Measurements from ENCODE around the gene IPCEF1. TPM values are rescaled to one million over a fixed set of nuclear protein-coding genes. Genes with fewer than 3 reads are reported as not detected.

IPCEF1 gene
- total and polyA plus RNA-seq, 3 experiments from 2014 or later = 17.7 to 57.8 (median 19.2) TPM

DNA sequence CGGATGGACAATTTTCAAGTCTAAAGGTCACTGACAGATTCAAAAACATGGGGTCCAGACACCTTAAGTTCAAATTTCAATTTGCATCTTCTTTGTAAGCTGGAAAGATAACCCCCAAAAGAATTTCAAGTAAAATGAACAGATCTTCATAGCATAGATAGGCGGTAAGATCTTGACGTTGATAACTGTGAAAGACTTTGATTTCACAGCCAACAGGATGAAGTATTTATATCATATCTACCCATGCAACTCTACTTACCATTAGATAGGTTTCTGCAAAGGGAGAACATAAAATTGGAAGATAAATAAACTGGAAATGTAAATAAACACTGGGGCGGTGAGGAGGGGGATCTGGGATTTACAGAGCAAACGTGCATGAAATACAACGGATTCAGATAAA is 137.8 kb downstream of the IPCEF1 start:
- Mint-ChIP-seq H3K9me3 (no peaks in the 10 kb centered on the region), H3K4me1 (peaks cover 49 to 56% (median 56%) of the 10 kb centered on the region in 3 donors), H3K36me3 (peaks cover 0 to 82% (median 24%) of the 10 kb centered on the region in 3 donors), H3K27ac (peak overlapping the region in 6 of 8 donors; percentile 2 to 83 (median 64)), H3K27me3 (no peaks in the 10 kb centered on the region), H3K4me3 (peak overlapping the region in 2 of 7 donors; percentile 22 to 54)
- ChIA-PET CTCF (interaction anchor here (2.9 kb wide), 1 partner anchor 59 kb away, joined by 8 read pairs; no protein-coding TSS in a partner anchor), POLR2A (no interaction called here)
- Histone ChIP-seq H3K4me1 (ENCODE audit: insufficient read depth, low read length) (peaks cover 50% of the 10 kb centered on the region), H3K27ac (ENCODE audit: low read depth, low read length) (no peak overlapping the region), H3K4me3 (ENCODE audit: low read length) (peak overlapping the region; percentile 17), H3K36me3 (ENCODE audit: insufficient read depth, low read length) (peaks cover 26% of the 10 kb centered on the region), H3K27me3 (ENCODE audit: insufficient read depth, low read length, poor library complexity, severe bottlenecking) (no peaks in the 10 kb centered on the region), H3K9me3 (ENCODE audit: low read length) (no peaks in the 10 kb centered on the region)
- peak in 1 of 5 donors; percentile 30 for DNase-seq

DNA sequence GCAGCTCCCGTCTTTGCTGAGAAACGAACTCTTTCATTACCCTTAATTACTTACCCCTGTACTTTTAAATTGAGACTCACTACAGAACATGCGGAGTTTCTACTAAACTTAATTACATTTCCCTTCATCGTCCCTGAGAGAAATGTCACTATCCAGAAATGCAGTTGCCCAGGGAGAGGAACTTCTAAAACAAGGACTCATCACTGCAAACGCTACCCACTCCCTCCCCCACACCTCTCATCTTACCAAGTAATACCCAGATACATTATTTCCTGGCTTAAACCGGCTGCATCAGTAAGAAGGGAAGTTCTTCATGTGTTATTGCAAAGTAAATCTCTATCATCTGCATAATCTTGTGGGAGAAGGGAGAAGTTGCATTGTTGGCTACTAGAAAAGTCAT is 138.3 kb downstream of the IPCEF1 start:
- H3K36me3 ChIP-seq (ENCODE audit: insufficient read depth, low read length) = peaks cover 30% of the 10 kb centered on the region
- no peak overlapping the region for H3K4me3 Mint-ChIP-seq
- H3K9me3 Mint-ChIP-seq = no peaks in the 10 kb centered on the region
- H3K27me3 Mint-ChIP-seq = no peaks in the 10 kb centered on the region
- H3K4me1 Mint-ChIP-seq = peaks cover 44 to 51% (median 51%) of the 10 kb centered on the region in 3 donors
- no peak overlapping the region for H3K27ac ChIP-seq (ENCODE audit: low read depth, low read length)
- H3K27ac Mint-ChIP-seq = peak overlapping the region in 7 of 8 donors; percentile 25 to 90 (median 76)
- H3K27me3 ChIP-seq (ENCODE audit: insufficient read depth, low read length, poor library complexity, severe bottlenecking) = no peaks in the 10 kb centered on the region
- ChIA-PET CTCF (interaction anchor here (2.9 kb wide), 1 partner anchor 59 kb away, joined by 8 read pairs; no protein-coding TSS in a partner anchor), POLR2A (no interaction called here)
- H3K4me3 ChIP-seq (ENCODE audit: low read length) = no peak overlapping the region
- peaks cover 0 to 82% (median 24%) of the 10 kb centered on the region in 3 donors for H3K36me3 Mint-ChIP-seq
- DNase-seq = no peak
- no peaks in the 10 kb centered on the region for H3K9me3 ChIP-seq (ENCODE audit: low read length)
- H3K4me1 ChIP-seq (ENCODE audit: insufficient read depth, low read length) = peaks cover 45% of the 10 kb centered on the region

GRCh38 chr6:154213782-154214181 is 142.8 kb downstream of the IPCEF1 start:
- no peaks in the 10 kb centered on the region for H3K27me3 Mint-ChIP-seq
- CTCF ChIA-PET = interaction anchor here (1.5 to 1.7 kb wide), 2 partner anchors 44 to 57 kb away, joined by 3 read pairs; no protein-coding TSS in a partner anchor

GRCh38 chr6:154210678-154211077 is 145.9 kb downstream of the IPCEF1 start:
- no peaks in the 10 kb centered on the region for H3K27me3 Mint-ChIP-seq
- CTCF ChIA-PET = interaction anchor here (0.7 kb wide), 1 partner anchor 39 kb away, joined by 3 read pairs; no protein-coding TSS in a partner anchor

More at GRCh38 chr6:154213782-154214181, 142.8 kb downstream of the IPCEF1 start:
- H3K4me3 ChIP-seq (ENCODE audit: low read length) = no peak overlapping the region
- H3K4me1 Mint-ChIP-seq = peaks cover 28 to 46% (median 29%) of the 10 kb centered on the region in 3 donors
- H3K27me3 ChIP-seq (ENCODE audit: insufficient read depth, low read length, poor library complexity, severe bottlenecking) = no peaks in the 10 kb centered on the region
- peaks cover 7 to 82% (median 21%) of the 10 kb centered on the region in 3 donors for H3K36me3 Mint-ChIP-seq
- no peak overlapping the region for H3K4me3 Mint-ChIP-seq
- DNase-seq = no peak
- peak overlapping the region in 2 of 8 donors; percentile 25 to 27 for H3K27ac Mint-ChIP-seq
- no peak overlapping the region for H3K27ac ChIP-seq (ENCODE audit: low read depth, low read length)
- H3K4me1 ChIP-seq (ENCODE audit: insufficient read depth, low read length) = peaks cover 12% of the 10 kb centered on the region
- H3K9me3 Mint-ChIP-seq = no peaks in the 10 kb centered on the region
- H3K9me3 ChIP-seq (ENCODE audit: low read length) = no peaks in the 10 kb centered on the region
- H3K36me3 ChIP-seq (ENCODE audit: insufficient read depth, low read length) = peaks cover 20% of the 10 kb centered on the region
- POLR2A ChIA-PET = no interaction called here

DNA sequence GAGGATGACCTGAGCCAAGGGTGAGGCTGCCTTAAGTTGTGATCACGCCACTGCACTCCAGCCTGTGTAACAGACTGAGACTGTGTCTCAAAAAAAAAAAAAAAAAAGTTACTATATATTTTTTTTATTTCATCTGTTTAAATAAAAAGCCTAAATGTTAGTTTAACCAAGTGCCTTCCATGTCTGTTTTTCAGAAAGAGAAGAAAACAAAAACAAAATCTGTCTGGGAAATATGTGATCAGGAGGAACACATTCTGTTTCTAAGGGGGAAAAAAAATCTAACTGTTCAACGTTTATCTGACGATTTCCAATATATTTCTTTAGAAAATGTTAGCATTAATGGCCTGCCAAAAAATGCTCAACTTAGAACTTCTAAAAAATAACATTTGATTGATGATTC is 147.0 kb downstream of the IPCEF1 start:
- POLR2A ChIA-PET = no interaction called here

More at GRCh38 chr6:154210678-154211077, 145.9 kb downstream of the IPCEF1 start:
- no peaks in the 10 kb centered on the region for H3K4me1 ChIP-seq (ENCODE audit: insufficient read depth, low read length)
- Mint-ChIP-seq H3K27ac (no peak overlapping the region), H3K36me3 (peaks cover 25 to 91% (median 40%) of the 10 kb centered on the region in 3 donors), H3K4me1 (peaks cover 32 to 44% (median 38%) of the 10 kb centered on the region in 3 donors), H3K9me3 (no peaks in the 10 kb centered on the region), H3K4me3 (no peak overlapping the region)
- no peak for DNase-seq
- POLR2A ChIA-PET = no interaction called here
- H3K27me3 ChIP-seq (ENCODE audit: insufficient read depth, low read length, poor library complexity, severe bottlenecking) = no peaks in the 10 kb centered on the region
- H3K4me3 ChIP-seq (ENCODE audit: low read length) = no peak overlapping the region
- no peaks in the 10 kb centered on the region for H3K9me3 ChIP-seq (ENCODE audit: low read length)
- H3K27ac ChIP-seq (ENCODE audit: low read depth, low read length) = no peak overlapping the region
- peaks cover 27% of the 10 kb centered on the region for H3K36me3 ChIP-seq (ENCODE audit: insufficient read depth, low read length)

DNA sequence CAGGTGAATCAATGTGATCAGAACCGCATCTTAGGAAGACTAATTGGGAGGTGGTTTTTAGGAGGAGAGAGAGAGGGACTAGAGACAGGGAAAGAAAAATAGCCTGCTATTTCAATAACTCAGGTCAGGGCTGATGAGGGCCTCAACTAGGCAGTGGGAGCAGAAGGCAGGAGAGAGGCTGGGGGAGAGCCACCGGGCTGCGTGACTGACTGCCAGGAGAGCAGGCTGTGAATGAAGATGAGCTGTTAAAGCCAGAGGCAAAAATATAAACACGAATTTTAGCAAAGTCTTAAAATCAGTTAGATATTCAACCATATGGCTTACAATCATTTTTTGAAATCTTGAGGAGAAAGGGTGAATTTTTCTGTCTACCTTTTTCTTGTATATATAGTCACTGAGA is 149.6 kb downstream of the IPCEF1 start:
- no peak overlapping the region for H3K4me3 Mint-ChIP-seq
- Histone ChIP-seq H3K36me3 (ENCODE audit: insufficient read depth, low read length) (peaks cover 21% of the 10 kb centered on the region), H3K4me3 (ENCODE audit: low read length) (no peak overlapping the region), H3K27ac (ENCODE audit: low read depth, low read length) (no peak overlapping the region), H3K4me1 (ENCODE audit: insufficient read depth, low read length) (peaks cover 7% of the 10 kb centered on the region), H3K27me3 (ENCODE audit: insufficient read depth, low read length, poor library complexity, severe bottlenecking) (no peaks in the 10 kb centered on the region), H3K9me3 (ENCODE audit: low read length) (no peaks in the 10 kb centered on the region)
- peaks cover 43 to 55% (median 48%) of the 10 kb centered on the region in 3 donors for H3K4me1 Mint-ChIP-seq
- H3K9me3 Mint-ChIP-seq = no peaks in the 10 kb centered on the region
- no peak for DNase-seq
- H3K36me3 Mint-ChIP-seq = peaks cover 41 to 89% (median 46%) of the 10 kb centered on the region in 3 donors
- H3K27me3 Mint-ChIP-seq = no peaks in the 10 kb centered on the region
- H3K27ac Mint-ChIP-seq = peak overlapping the region in 4 of 8 donors; percentile 51 to 83 (median 66)
- CTCF ChIA-PET = no interaction called here
- POLR2A ChIA-PET = interaction anchor here (0.6 kb wide), 1 partner anchor 38 kb away, joined by 5 read pairs; no protein-coding TSS in a partner anchor

More for the DNA sequence above, 147.0 kb downstream of the IPCEF1 start:
- no peaks in the 10 kb centered on the region for H3K27me3 ChIP-seq (ENCODE audit: insufficient read depth, low read length, poor library complexity, severe bottlenecking)
- Mint-ChIP-seq H3K4me1 (peaks cover 38 to 47% (median 43%) of the 10 kb centered on the region in 3 donors), H3K4me3 (no peak overlapping the region), H3K36me3 (peaks cover 32 to 90% (median 41%) of the 10 kb centered on the region in 3 donors), H3K27ac (peak overlapping the region in 2 of 8 donors; percentile 58 to 74), H3K27me3 (no peaks in the 10 kb centered on the region), H3K9me3 (no peaks in the 10 kb centered on the region)
- H3K4me3 ChIP-seq (ENCODE audit: low read length) = no peak overlapping the region
- H3K27ac ChIP-seq (ENCODE audit: low read depth, low read length) = no peak overlapping the region
- CTCF ChIA-PET = no interaction called here
- no peaks in the 10 kb centered on the region for H3K4me1 ChIP-seq (ENCODE audit: insufficient read depth, low read length)
- no peak for DNase-seq
- no peaks in the 10 kb centered on the region for H3K9me3 ChIP-seq (ENCODE audit: low read length)
- peaks cover 32% of the 10 kb centered on the region for H3K36me3 ChIP-seq (ENCODE audit: insufficient read depth, low read length)

- no peak for DNase-seq
- peaks cover 46 to 90% (median 53%) of the 10 kb centered on the region in 3 donors for H3K36me3 Mint-ChIP-seq
- H3K27ac Mint-ChIP-seq = peak overlapping the region in 5 of 8 donors; percentile 20 to 83 (median 78)
- H3K4me3 ChIP-seq (ENCODE audit: low read length) = no peak overlapping the region
- H3K9me3 Mint-ChIP-seq = no peaks in the 10 kb centered on the region
- H3K4me3 Mint-ChIP-seq = no peak overlapping the region
- POLR2A ChIA-PET = no interaction called here
- H3K27ac ChIP-seq (ENCODE audit: low read depth, low read length) = no peak overlapping the region
- no peaks in the 10 kb centered on the region for H3K9me3 ChIP-seq (ENCODE audit: low read length)
- CTCF ChIA-PET = interaction anchor here (0.6 to 1.5 kb wide), 2 partner anchors 48 to 71 kb away, joined by 3 read pairs; no protein-coding TSS in a partner anchor
- no peaks in the 10 kb centered on the region for H3K27me3 Mint-ChIP-seq
- no peaks in the 10 kb centered on the region for H3K27me3 ChIP-seq (ENCODE audit: insufficient read depth, low read length, poor library complexity, severe bottlenecking)
- peaks cover 21% of the 10 kb centered on the region for H3K36me3 ChIP-seq (ENCODE audit: insufficient read depth, low read length)
- peaks cover 7% of the 10 kb centered on the region for H3K4me1 ChIP-seq (ENCODE audit: insufficient read depth, low read length)
- H3K4me1 Mint-ChIP-seq = peaks cover 48 to 63% (median 49%) of the 10 kb centered on the region in 3 donors
Observed at GRCh38 chr6:154206141-154206540, 150.5 kb downstream of the IPCEF1 start.

DNA sequence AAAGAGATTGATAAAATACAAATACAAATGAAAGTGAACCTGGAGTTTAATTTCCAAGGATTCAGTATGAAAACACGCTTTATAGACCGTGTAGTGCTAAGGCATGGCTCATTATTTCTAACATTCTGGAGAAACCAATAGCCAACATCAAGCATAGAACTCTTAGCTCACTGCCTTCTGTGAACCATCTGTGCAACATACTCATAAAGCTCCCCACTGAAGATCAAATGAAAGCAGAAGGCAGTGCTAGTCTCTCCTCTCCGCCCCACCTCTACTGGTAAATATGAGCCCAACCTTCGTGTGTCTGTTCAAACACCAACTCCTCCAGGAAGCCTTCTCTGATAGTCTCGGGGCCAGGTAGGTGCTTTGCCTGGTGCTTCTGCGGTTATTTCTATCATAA is 153.6 kb downstream of the IPCEF1 start:
- Histone ChIP-seq H3K27ac (ENCODE audit: low read depth, low read length) (no peak overlapping the region), H3K27me3 (ENCODE audit: insufficient read depth, low read length, poor library complexity, severe bottlenecking) (no peaks in the 10 kb centered on the region), H3K36me3 (ENCODE audit: insufficient read depth, low read length) (peaks cover 26% of the 10 kb centered on the region), H3K4me3 (ENCODE audit: low read length) (no peak overlapping the region), H3K9me3 (ENCODE audit: low read length) (no peaks in the 10 kb centered on the region), H3K4me1 (ENCODE audit: insufficient read depth, low read length) (peaks cover 10% of the 10 kb centered on the region)
- Mint-ChIP-seq H3K27me3 (no peaks in the 10 kb centered on the region), H3K4me3 (no peak overlapping the region), H3K27ac (peak overlapping the region in 5 of 8 donors; percentile 21 to 79 (median 35)), H3K4me1 (peaks cover 58 to 73% (median 69%) of the 10 kb centered on the region in 3 donors), H3K36me3 (peaks cover 40 to 95% (median 52%) of the 10 kb centered on the region in 3 donors), H3K9me3 (no peaks in the 10 kb centered on the region)
- no peak for DNase-seq
- ChIA-PET CTCF (no interaction called here), POLR2A (no interaction called here)
